Effector memory CD8-positive, alpha-beta T cell (primary cell): Measurements from ENCODE around the gene LRCOL1.

ENCODE experiments used
- ATAC-seq: fragments of 150-1000 bp; cut with Tn5 transposase; replicated peaks from 2 replicates; pipeline ENCODE4 v1.10.0; 2021; ENCODE audit warnings: mild to moderate bottlenecking, moderate library complexity
- DNase-seq, 3 experiments: peaks; one replicate each; pipeline ENCODE4 v3.0.0; 2021
- H3K27ac Mint-ChIP-seq, 2 donors: one replicate each; pipeline ENCODE4 v1.8.0; 2022; ENCODE audit warnings: mild to moderate bottlenecking in 2 of 2, mixed read lengths in 2 of 2, moderate library complexity in 2 of 2
- H3K27me3 Mint-ChIP-seq, 2 donors: one replicate each; pipeline ENCODE4 v1.8.0; 2022; ENCODE audit warnings: mixed read lengths in 2 of 2
- H3K36me3 Mint-ChIP-seq: one replicate; pipeline ENCODE4 v1.8.0; 2022; ENCODE audit warnings: mild to moderate bottlenecking, moderate library complexity, mixed read lengths; ENCODE audit not compliant: insufficient read depth
- H3K4me1 Mint-ChIP-seq, 2 donors: one replicate each; pipeline ENCODE4 v1.8.0; 2022; ENCODE audit warnings: low read depth in 2 of 2, mixed read lengths in 2 of 2
- H3K4me3 Mint-ChIP-seq, 2 donors: one replicate each; pipeline ENCODE4 v1.8.0; 2022; ENCODE audit warnings: mild to moderate bottlenecking in 2 of 2, mixed read lengths in 2 of 2, moderate library complexity in 2 of 2
- H3K9me3 Mint-ChIP-seq, 2 donors: one replicate each; pipeline ENCODE4 v1.8.0; 2022; ENCODE audit warnings: mixed read lengths in 2 of 2
- total RNA-seq, 9 experiments: gene quantifications; one replicate each; lab custom pipeline; 2026; lab: John Stamatoyannopoulos, UW

Gene LRCOL1
- total RNA-seq, result 0 to 0.11 (median 0) reads per million in 9 experiments

DNA sequence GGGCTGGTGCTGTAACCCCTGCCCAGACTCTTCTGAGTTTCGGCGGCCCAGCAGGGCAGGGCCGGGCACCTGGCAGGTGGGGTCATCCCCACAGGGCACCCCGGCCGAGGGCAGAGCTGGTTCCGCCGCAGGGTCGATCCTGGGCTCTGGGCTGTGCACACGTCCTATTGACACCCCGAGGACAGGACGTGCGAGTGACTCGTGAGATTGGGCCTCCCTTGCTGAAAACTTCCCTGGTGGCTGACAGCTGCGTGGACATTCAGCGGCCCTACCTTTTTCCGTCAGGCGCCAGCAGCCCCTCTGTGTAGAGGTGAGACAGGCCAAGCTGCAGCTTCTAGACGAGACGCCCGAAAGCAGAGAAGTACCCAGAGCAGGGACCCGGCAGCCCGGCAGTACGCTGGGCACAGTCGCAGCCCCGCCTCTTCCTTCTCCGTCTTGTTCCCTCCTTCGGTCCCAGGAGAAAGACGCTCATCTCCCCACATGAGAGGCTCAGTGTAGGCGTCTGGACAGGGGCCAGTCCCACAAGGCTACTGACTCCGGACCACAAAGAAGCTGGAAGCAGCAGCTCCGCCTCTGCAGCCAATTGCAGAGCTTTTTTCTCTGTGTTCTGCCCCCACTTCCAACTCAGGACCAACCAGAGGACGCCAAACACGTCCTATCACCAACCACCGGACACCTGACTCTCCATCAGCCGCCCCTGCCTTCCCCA lies at the start of gene LRCOL1:
Gene LRCOL1, minus strand, starts transcription at position 532 of the 709 bp plus-strand sequence. CDS start 4,331 bp downstream, outside the sequence.
- Mint-ChIP-seq H3K9me3 (no peaks in the 10 kb centered on the region), H3K4me1 (peaks cover 7 to 10% of the 10 kb centered on the region in 2 donors), H3K27me3 (peaks cover 46 to 65% of the 10 kb centered on the region in 2 donors), H3K4me3 (peak within 1 kb of the TSS; percentile 36 to 41), H3K36me3 (no peaks in the 10 kb centered on the region), H3K27ac (no peak within 1 kb of the TSS)
- ATAC-seq (no peak), DNase-seq (no peak)

GRCh38 chr12:132660052-132660451 lies 49.7 kb upstream of the LRCOL1 start:
- no peaks in the 10 kb centered on the region for H3K9me3 Mint-ChIP-seq
- no peak overlapping the region for H3K4me3 Mint-ChIP-seq
- peak overlapping the region; percentile 38 to 49 for H3K27ac Mint-ChIP-seq
- peaks cover 0 to 5% of the 10 kb centered on the region in 2 donors for H3K4me1 Mint-ChIP-seq
- DNase-seq (no peak), ATAC-seq (no peak)
- peaks cover 31% of the 10 kb centered on the region for H3K36me3 Mint-ChIP-seq
- H3K27me3 Mint-ChIP-seq, result no peaks in the 10 kb centered on the region

- peaks cover 38% of the 10 kb centered on the region for H3K36me3 Mint-ChIP-seq
- DNase-seq, result no peak
- peaks cover 0 to 4% of the 10 kb centered on the region in 2 donors for H3K4me1 Mint-ChIP-seq
- H3K4me3 Mint-ChIP-seq, result no peak overlapping the region
- H3K27me3 Mint-ChIP-seq, result no peaks in the 10 kb centered on the region
- no peaks in the 10 kb centered on the region for H3K9me3 Mint-ChIP-seq
- ATAC-seq, result no peak
- no peak overlapping the region for H3K27ac Mint-ChIP-seq
Observed at GRCh38 chr12:132659146-132659545, 48.8 kb upstream of the LRCOL1 start.

DNA sequence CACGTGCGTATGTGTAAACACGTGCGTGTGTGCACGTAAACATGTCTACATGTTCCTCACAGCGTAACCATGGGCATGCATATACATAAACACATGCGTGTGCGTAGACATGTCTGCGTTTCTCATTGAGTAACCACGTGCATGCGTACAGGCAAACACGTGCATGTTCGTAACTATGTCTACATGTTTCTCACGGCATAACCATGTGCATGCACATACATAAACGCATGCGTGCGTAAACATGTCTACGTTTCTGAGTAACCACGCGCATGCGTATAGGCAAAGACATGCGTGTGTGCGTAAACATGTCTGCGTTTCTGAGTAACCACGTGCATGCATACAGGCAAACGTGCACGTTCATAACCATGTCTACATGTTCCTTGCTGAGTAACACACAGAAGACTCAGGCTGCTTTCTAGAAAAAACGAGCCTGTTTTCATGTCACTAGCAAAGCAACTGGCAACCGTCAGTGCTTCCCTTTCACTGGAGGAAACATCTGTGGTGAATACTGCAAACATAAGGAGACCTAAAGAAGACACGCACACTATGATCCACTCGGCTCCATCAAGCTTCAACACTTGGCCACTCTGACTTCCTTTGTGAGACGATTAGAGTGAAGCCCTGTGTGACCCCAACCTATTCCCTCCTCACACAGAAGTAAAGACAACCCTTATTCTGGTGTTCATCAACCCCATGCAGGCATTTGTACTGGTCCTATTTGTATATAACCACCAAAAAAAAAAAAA lies 47.9 kb upstream of the LRCOL1 start:
- Mint-ChIP-seq H3K27me3 (no peaks in the 10 kb centered on the region), H3K4me3 (no peak overlapping the region), H3K27ac (no peak overlapping the region), H3K9me3 (no peaks in the 10 kb centered on the region), H3K4me1 (peaks cover 0 to 4% of the 10 kb centered on the region in 2 donors), H3K36me3 (peaks cover 39% of the 10 kb centered on the region)
- no peak for ATAC-seq
- DNase-seq, result no peak

DNA sequence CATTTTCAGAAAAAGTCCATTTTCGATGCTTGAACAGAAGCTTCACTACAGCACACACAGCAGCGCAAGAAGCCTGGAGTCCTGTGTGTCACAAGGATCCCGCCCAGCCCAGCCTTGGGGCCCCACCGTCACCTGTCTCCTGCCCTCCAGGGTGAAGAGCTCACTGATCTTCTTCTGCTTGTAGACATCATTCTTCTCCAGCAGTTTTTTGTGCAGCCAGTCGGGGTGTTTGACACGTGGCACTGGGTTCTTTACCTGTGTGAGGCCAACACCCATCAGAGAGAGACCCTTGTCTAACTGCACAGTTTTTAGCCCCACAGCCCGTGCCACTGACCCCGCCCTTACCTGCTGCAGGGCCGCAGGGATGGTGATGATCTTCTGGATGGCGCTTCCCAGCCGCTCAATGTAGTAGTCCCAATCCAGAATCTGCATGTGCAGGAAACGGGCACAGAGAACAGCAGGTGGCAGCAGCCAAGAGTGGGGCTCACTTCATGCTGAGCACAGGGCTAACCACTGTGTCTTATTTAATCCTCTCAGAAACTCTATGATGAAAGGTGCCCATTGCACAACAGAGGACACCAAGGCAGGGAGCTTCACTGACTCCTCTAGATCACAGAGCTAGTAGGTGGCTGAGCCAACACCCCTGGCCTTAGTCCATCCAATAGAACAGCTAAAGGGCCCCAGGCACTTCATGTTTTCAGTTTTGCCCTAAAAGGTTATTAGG lies 46.8 kb upstream of the LRCOL1 start:
- DNase-seq (no peak), ATAC-seq (no peak)
- H3K4me1 Mint-ChIP-seq, result no peaks in the 10 kb centered on the region
- H3K36me3 Mint-ChIP-seq, result peaks cover 39% of the 10 kb centered on the region
- peak overlapping the region in 1 of 2 donors; percentile 54 for H3K27ac Mint-ChIP-seq
- no peaks in the 10 kb centered on the region for H3K27me3 Mint-ChIP-seq
- no peaks in the 10 kb centered on the region for H3K9me3 Mint-ChIP-seq
- H3K4me3 Mint-ChIP-seq, result no peak overlapping the region

DNA sequence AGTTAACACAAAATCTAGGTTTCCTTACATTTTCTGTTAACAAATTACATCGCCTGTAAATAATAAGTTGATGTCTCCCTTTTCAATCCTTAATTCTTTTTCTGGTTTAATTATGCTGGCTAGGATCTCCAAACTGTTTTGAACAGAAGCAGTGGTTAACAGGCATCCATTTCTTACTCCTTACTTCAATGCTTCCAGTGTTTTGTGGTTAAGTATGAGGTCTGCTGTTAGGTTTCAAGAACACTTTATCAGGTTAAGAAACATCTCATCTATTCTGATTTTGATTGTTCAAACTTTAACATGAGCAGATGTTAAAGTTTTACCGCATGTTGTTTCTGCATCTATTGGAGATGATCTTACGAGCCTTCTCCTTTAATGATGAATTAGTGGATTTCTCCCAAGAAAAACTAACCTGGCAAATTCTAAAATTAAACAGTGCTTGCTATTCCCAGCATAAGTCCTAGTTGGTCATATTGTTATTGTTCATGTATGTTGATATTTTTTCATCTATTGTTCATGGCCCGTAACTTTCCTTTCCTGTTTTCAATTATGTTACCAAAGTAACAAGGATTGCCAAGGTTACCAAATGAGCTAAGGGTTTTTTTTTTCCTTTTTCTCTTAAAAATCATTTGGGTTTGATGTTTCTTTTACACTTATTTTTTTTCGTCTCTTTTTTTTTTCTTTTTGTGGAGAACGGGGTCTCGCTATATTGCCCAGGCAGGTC lies 43.3 kb upstream of the LRCOL1 start:
- no peaks in the 10 kb centered on the region for H3K9me3 Mint-ChIP-seq
- ATAC-seq, result no peak
- H3K4me1 Mint-ChIP-seq, result no peaks in the 10 kb centered on the region
- H3K27ac Mint-ChIP-seq, result no peak overlapping the region
- H3K27me3 Mint-ChIP-seq, result no peaks in the 10 kb centered on the region
- no peak overlapping the region for H3K4me3 Mint-ChIP-seq
- no peak for DNase-seq
- peaks cover 41% of the 10 kb centered on the region for H3K36me3 Mint-ChIP-seq

- H3K4me1 Mint-ChIP-seq, result no peaks in the 10 kb centered on the region
Observed at GRCh38 chr12:132651444-132652100, 41.2 kb upstream of the LRCOL1 start.

GRCh38 chr12:132649226-132649945 lies 39.0 kb upstream of the LRCOL1 start:
- no peak for ATAC-seq
- Mint-ChIP-seq H3K27me3 (no peaks in the 10 kb centered on the region), H3K9me3 (no peaks in the 10 kb centered on the region), H3K36me3 (peaks cover 37% of the 10 kb centered on the region), H3K4me1 (no peaks in the 10 kb centered on the region), H3K27ac (no peak overlapping the region), H3K4me3 (no peak overlapping the region)
- DNase-seq, result no peak

More at GRCh38 chr12:132651444-132652100, 41.2 kb upstream of the LRCOL1 start:
- Mint-ChIP-seq H3K9me3 (no peaks in the 10 kb centered on the region), H3K4me3 (no peak overlapping the region), H3K27ac (no peak overlapping the region), H3K27me3 (no peaks in the 10 kb centered on the region), H3K36me3 (peaks cover 41% of the 10 kb centered on the region)
- DNase-seq, result no peak
- no peak for ATAC-seq

- no peak overlapping the region for H3K4me3 Mint-ChIP-seq
- H3K4me1 Mint-ChIP-seq, result no peaks in the 10 kb centered on the region
- ATAC-seq (no peak), DNase-seq (no peak)
- no peaks in the 10 kb centered on the region for H3K9me3 Mint-ChIP-seq
- H3K27me3 Mint-ChIP-seq, result no peaks in the 10 kb centered on the region
- H3K27ac Mint-ChIP-seq, result no peak overlapping the region
- H3K36me3 Mint-ChIP-seq, result peaks cover 33% of the 10 kb centered on the region
Observed at GRCh38 chr12:132648616-132649225, 38.3 kb upstream of the LRCOL1 start.

DNA sequence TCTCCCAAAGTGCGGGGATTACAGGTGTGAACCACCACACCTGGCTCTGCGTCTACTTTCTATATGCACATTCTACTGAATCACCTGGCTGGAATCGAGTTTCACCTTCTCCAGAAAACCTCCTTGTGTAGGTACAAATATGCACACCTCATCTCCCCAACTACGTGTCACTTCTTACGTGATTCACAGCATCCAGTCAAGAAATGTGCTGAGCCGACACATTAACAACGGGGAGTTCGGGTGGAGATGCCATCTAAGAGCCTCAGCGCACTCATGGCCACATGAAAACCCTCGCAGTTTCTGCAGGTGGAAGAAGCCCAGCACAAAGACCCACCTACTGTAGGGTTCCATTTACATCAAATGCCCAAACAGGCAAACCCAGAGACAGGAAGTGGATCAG lies 37.5 kb upstream of the LRCOL1 start:
- H3K9me3 Mint-ChIP-seq, result no peaks in the 10 kb centered on the region
- no peak for ATAC-seq
- H3K27me3 Mint-ChIP-seq, result no peaks in the 10 kb centered on the region
- DNase-seq, result no peak
- H3K27ac Mint-ChIP-seq, result peak overlapping the region in 1 of 2 donors; percentile 56
- no peak overlapping the region for H3K4me3 Mint-ChIP-seq
- peaks cover 33% of the 10 kb centered on the region for H3K36me3 Mint-ChIP-seq
- H3K4me1 Mint-ChIP-seq, result no peaks in the 10 kb centered on the region

- no peak for ATAC-seq
- no peaks in the 10 kb centered on the region for H3K9me3 Mint-ChIP-seq
- no peak for DNase-seq
- no peak overlapping the region for H3K4me3 Mint-ChIP-seq
- no peaks in the 10 kb centered on the region for H3K27me3 Mint-ChIP-seq
- H3K27ac Mint-ChIP-seq, result no peak overlapping the region
- H3K4me1 Mint-ChIP-seq, result no peaks in the 10 kb centered on the region
- peaks cover 28% of the 10 kb centered on the region for H3K36me3 Mint-ChIP-seq
Observed at GRCh38 chr12:132646850-132647249, 36.5 kb upstream of the LRCOL1 start.
